Stomach smooth muscle (tissue), 2 donors: ENCODE data around the gene FOCAD.

Source experiments
- H3K27ac ChIP-seq: one replicate; pipeline ENCODE4 v1.7.0; 2013; ENCODE audit warnings: mild to moderate bottlenecking, low read length, inconsistent platforms
- H3K27me3 ChIP-seq, 2 donors: one replicate each; pipeline ENCODE4 v1.7.0; 2013; ENCODE audit warnings: low read length in 2 of 2; ENCODE audit not compliant: insufficient read depth in 2 of 2, control insufficient read depth in 1 of 2
- H3K36me3 ChIP-seq, 2 donors: one replicate each; pipeline ENCODE4 v1.7.0; 2013; ENCODE audit warnings: low read length in 2 of 2; ENCODE audit not compliant: control insufficient read depth in 2 of 2, insufficient read depth in 2 of 2
- H3K4me1 ChIP-seq: one replicate; pipeline ENCODE4 v1.7.0; 2013; ENCODE audit warnings: low read length; ENCODE audit not compliant: control insufficient read depth, insufficient read depth
- H3K4me3 ChIP-seq, 2 donors: one replicate each; pipeline ENCODE4 v1.7.0; 2013; ENCODE audit warnings: low read length in 2 of 2
- H3K9ac ChIP-seq, 2 donors: one replicate each; pipeline ENCODE4 v1.7.0; 2013; ENCODE audit warnings: low read length in 2 of 2, mild to moderate bottlenecking in 1 of 2
- H3K9me3 ChIP-seq, 2 donors: one replicate each; pipeline ENCODE4 v1.7.0; 2013; ENCODE audit warnings: low read length in 2 of 2; ENCODE audit not compliant: control insufficient read depth in 2 of 2
- donor health status: healthy.
- donor health status: Pancreatic carcinoma.

The FOCAD gene

DNA sequence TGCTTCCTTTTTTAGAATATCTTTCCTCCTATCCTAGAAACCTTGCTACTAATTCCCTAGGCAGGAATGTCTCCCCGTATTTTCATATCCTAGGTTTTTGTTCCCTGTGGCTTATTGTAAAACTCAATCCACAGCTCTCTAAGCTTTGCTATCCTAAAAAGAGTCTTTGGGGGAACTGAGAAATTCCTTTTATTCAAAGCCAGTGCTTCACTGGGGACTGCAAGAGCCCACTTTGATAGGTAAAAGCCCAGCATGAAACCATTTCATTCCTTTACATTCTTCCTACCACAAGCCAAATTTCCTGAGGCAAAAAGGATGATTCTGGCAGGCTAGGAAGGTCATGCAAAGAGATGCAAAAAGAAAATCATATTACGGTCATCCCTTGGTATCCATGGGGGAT is 353.2 kb downstream of the FOCAD start:
- Histone ChIP-seq H3K9ac (no peak overlapping the region), H3K36me3 (no peaks in the 10 kb centered on the region), H3K4me3 (no peak overlapping the region), H3K27me3 (no peaks in the 10 kb centered on the region), H3K9me3 (no peaks in the 10 kb centered on the region), H3K27ac (no peak overlapping the region), H3K4me1 (no peaks in the 10 kb centered on the region)

DNA sequence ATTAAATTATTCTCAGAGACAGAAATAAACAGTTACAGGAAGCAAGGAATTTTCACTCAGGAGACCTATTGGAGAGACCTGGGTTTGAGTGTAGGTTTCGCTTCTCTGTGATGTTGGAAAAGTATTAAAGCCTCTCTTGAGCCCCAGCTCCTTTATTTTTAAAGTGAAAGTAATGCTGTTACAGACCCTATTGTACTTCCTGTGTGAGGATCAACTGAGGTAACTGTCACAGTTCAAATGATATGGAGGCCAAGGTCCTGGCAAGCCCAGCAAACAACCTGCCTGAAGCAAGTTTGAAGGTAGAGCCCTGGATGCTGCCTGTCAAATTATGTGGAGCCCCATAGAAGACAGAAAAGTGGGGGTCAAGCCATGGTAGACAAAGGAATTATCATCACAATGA is 355.2 kb downstream of the FOCAD start:
- Histone ChIP-seq H3K27ac (no peak overlapping the region), H3K27me3 (no peaks in the 10 kb centered on the region), H3K9me3 (no peaks in the 10 kb centered on the region), H3K4me3 (no peak overlapping the region), H3K36me3 (no peaks in the 10 kb centered on the region), H3K4me1 (no peaks in the 10 kb centered on the region), H3K9ac (no peak overlapping the region)

DNA sequence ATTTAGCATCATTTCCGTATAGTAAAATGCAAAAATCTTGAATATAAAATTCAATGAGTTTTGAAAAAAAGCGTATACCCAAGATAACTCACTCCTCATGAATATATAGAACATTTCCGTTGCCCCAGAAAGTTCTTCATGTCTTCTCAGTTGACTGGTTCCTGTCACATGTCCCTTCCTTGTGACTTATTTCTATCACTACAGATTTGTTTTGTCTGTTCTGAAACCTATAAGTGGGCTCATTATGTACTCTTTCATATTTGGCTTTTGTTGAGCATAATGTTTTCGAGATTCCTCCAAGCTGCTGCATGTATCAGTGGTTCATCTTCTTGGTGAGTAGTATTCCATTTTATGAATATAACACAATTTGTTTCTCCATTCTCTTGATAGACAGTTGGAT is 358.4 kb downstream of the FOCAD start:
- Histone ChIP-seq H3K9ac (no peak overlapping the region), H3K4me3 (no peak overlapping the region), H3K36me3 (no peaks in the 10 kb centered on the region)

GRCh38 chr9:21043841-21044240 is 359.8 kb downstream of the FOCAD start:
- Histone ChIP-seq H3K4me3 (no peak overlapping the region), H3K4me1 (no peaks in the 10 kb centered on the region), H3K9me3 (no peaks in the 10 kb centered on the region), H3K9ac (no peak overlapping the region), H3K36me3 (no peaks in the 10 kb centered on the region), H3K27me3 (no peaks in the 10 kb centered on the region), H3K27ac (no peak overlapping the region)

More for the DNA sequence above, 358.4 kb downstream of the FOCAD start:
- H3K27me3 ChIP-seq: no peaks in the 10 kb centered on the region
- no peaks in the 10 kb centered on the region for H3K4me1 ChIP-seq
- H3K9me3 ChIP-seq: no peaks in the 10 kb centered on the region
- H3K27ac ChIP-seq: no peak overlapping the region
